ENCODE data around the gene VPS36. TPM values are rescaled to one million over a fixed set of nuclear protein-coding genes. Genes with fewer than 3 reads are reported as not detected.

Gene VPS36
- total RNA-seq, 1 experiment from 2014 or later = 19.2 TPM

GRCh38 chr13:52454459-52454819 lies 4.0 kb upstream of the VPS36 start:
- Mint-ChIP-seq H3K27ac (peak overlapping the region; percentile 46), H3K4me1 (peaks cover 23% of the 10 kb centered on the region), H3K36me3 (peaks cover 25% of the 10 kb centered on the region), H3K9me3 (no peaks in the 10 kb centered on the region), H3K27me3 (ENCODE audit: low read depth) (no peaks in the 10 kb centered on the region), H3K4me3 (peak overlapping the region; percentile 92)
- no peak for TF ChIP-seq TP53 (CRISPR knock-in tag; IDR thresholded peaks at IDR 0.05)
- peak; percentile 77 for TF ChIP-seq PRDM15 (CRISPR knock-in tag; IDR thresholded peaks at IDR 0.05)
- POLR2A ChIA-PET = no interaction called here
- CTCF ChIA-PET = no interaction called here
- DNase-seq (ENCODE audit: low spot score) (no peak), ATAC-seq (no peak)

GRCh38 chr13:52452470-52452869 lies 2.0 kb upstream of the VPS36 start:
- Mint-ChIP-seq H3K36me3 (peaks cover 14% of the 10 kb centered on the region), H3K27me3 (ENCODE audit: low read depth) (no peaks in the 10 kb centered on the region; the same call in 1 of the 2 replicates), H3K27ac (no peak overlapping the region), H3K4me1 (peaks cover 29% of the 10 kb centered on the region), H3K9me3 (no peaks in the 10 kb centered on the region), H3K4me3 (no peak overlapping the region)
- ChIA-PET POLR2A (no interaction called here), CTCF (interaction anchor here (0.7 kb wide), 1 partner anchor 736 kb away, joined by 3 read pairs; no protein-coding TSS in a partner anchor)
- TF ChIP-seq OVOL2 (CRISPR knock-in tag; IDR thresholded peaks at IDR 0.05; ENCODE audit: borderline replicate concordance) = no peak
- no peak for TF ChIP-seq ZNF512 (CRISPR knock-in tag; IDR thresholded peaks at IDR 0.05; ENCODE audit: borderline replicate concordance)
- no peak for TF ChIP-seq FOXJ3 (CRISPR knock-in tag; IDR thresholded peaks at IDR 0.05; ENCODE audit: borderline replicate concordance)
- no peak for TF ChIP-seq HMGA2 (CRISPR knock-in tag; IDR thresholded peaks at IDR 0.05)
- no peak for TF ChIP-seq USF2 (CRISPR knock-in tag; IDR thresholded peaks at IDR 0.05)
- TF ChIP-seq JAZF1 (CRISPR knock-in tag; IDR thresholded peaks at IDR 0.05) = no peak
- TF ChIP-seq JUN (CRISPR knock-in tag; IDR thresholded peaks at IDR 0.05) = no peak
- TF ChIP-seq PRDM15 (CRISPR knock-in tag; IDR thresholded peaks at IDR 0.05) = no peak
- no peak for TF ChIP-seq SP1 (CRISPR knock-in tag; conservative IDR thresholded peaks at IDR 0.05)
- no peak for TF ChIP-seq PRRX2 (CRISPR knock-in tag; IDR thresholded peaks at IDR 0.05)
- TF ChIP-seq AFF4 (CRISPR knock-in tag; IDR thresholded peaks at IDR 0.05; ENCODE audit: borderline replicate concordance) = no peak
- TF ChIP-seq ZNF416 (CRISPR knock-in tag; IDR thresholded peaks at IDR 0.05) = no peak
- DNase-seq (ENCODE audit: low spot score) = no peak
- ATAC-seq = no peak

Measured in WTC11 (cell line).